WTC11 (cell line): ENCODE measurements around the gene TMTC1.

Experiments used
- CREM ChIP-seq: sonication (generic); formaldehyde crosslinking; IDR thresholded peaks from 2 replicates; pipeline ENCODE4 v1.8.1; 2022; ENCODE audit warnings: mild to moderate bottlenecking, missing genetic modification reagents, moderate library complexity
- CTCF ChIP-seq: fragments of 200-600 bp; IDR thresholded peaks from 2 replicates; pipeline ENCODE4 v1.8.0; 2022; ENCODE audit warnings: antibody characterized with exemption
- E2F4 ChIP-seq: sonication (generic); formaldehyde crosslinking; IDR thresholded peaks from 2 replicates; pipeline ENCODE4 v1.8.1; 2022; ENCODE audit warnings: low read depth, mild to moderate bottlenecking, moderate library complexity, missing genetic modification reagents, borderline replicate concordance
- ELF4 ChIP-seq: sonication (generic); formaldehyde crosslinking; IDR thresholded peaks from 2 replicates; pipeline ENCODE4 v1.8.1; 2022; ENCODE audit warnings: low read depth, mild to moderate bottlenecking, moderate library complexity, missing genetic modification reagents
- IRF1 ChIP-seq: sonication (generic); formaldehyde crosslinking; IDR thresholded peaks from 2 replicates; pipeline ENCODE4 v1.8.0; 2023; ENCODE audit warnings: missing genetic modification reagents
- SP1 ChIP-seq: sonication (generic); formaldehyde crosslinking; conservative IDR thresholded peaks from 2 replicates; pipeline ENCODE4 v1.8.1; 2022; ENCODE audit warnings: missing genetic modification reagents
- USF1 ChIP-seq: sonication (generic); formaldehyde crosslinking; IDR thresholded peaks from 2 replicates; pipeline ENCODE4 v1.8.0; 2022; ENCODE audit warnings: mild to moderate bottlenecking, missing genetic modification reagents
- USF2 ChIP-seq: sonication (generic); formaldehyde crosslinking; IDR thresholded peaks from 2 replicates; pipeline ENCODE4 v1.8.1; 2023; ENCODE audit warnings: mild to moderate bottlenecking, missing genetic modification reagents, moderate library complexity
- ZNF121 ChIP-seq: sonication (generic); formaldehyde crosslinking; IDR thresholded peaks from 2 replicates; pipeline ENCODE4 v1.8.0; 2023; ENCODE audit warnings: missing genetic modification reagents
- ZNF263 ChIP-seq: sonication (generic); formaldehyde crosslinking; IDR thresholded peaks from 2 replicates; pipeline ENCODE4 v1.8.1; 2022; ENCODE audit warnings: low read depth, mild to moderate bottlenecking, moderate library complexity, missing genetic modification reagents
- ZNF512 ChIP-seq: sonication (generic); formaldehyde crosslinking; IDR thresholded peaks from 2 replicates; pipeline ENCODE4 v1.8.1; 2022; ENCODE audit warnings: missing genetic modification reagents, borderline replicate concordance
- ZSCAN18 ChIP-seq: fragments of 250-450 bp; sonication (Bioruptor Pico); IDR thresholded peaks from 2 replicates; pipeline ENCODE4 v2.1.2; 2022; ENCODE audit warnings: mild to moderate bottlenecking, moderate library complexity

GRCh38 chr12:29676676-29677075 is 107.1 kb downstream of the TMTC1 start:
- TF ChIP-seq CTCF (no peak), ZNF121 (CRISPR knock-in tag) (no peak), ZNF263 (CRISPR knock-in tag) (no peak), USF1 (no peak), USF2 (CRISPR knock-in tag) (no peak), CREM (CRISPR knock-in tag) (no peak), ZSCAN18 (CRISPR knock-in tag) (no peak), IRF1 (CRISPR knock-in tag) (no peak), ELF4 (CRISPR knock-in tag) (no peak), SP1 (CRISPR knock-in tag) (no peak), E2F4 (no peak), ZNF512 (no peak)
